Smooth muscle cell (in vitro differentiated cells): ENCODE results near the gene APOA4. TPM values are rescaled to one million over a fixed set of nuclear protein-coding genes. Genes with fewer than 3 reads are reported as not detected.

Source experiments
- DNase-seq: peaks from one replicate; lab custom pipeline; 2025; ENCODE audit not compliant: unreplicated experiment; lab: John Stamatoyannopoulos, UW
- H2AFZ ChIP-seq: fragments of 200-600 bp; sonication (generic); 2 replicates; pipeline ENCODE4 v1.6.0; 2016; ENCODE audit warnings: antibody characterized with exemption, low read depth, mild to moderate bottlenecking
- H3F3A ChIP-seq: fragments of 200-600 bp; sonication (generic); 2 replicates; pipeline ENCODE4 v1.6.0; 2017; ENCODE audit warnings: antibody characterized with exemption, low read depth
- H3K27ac ChIP-seq: fragments of 200-600 bp; sonication (generic); 2 replicates; pipeline ENCODE4 v1.5.1; 2016; ENCODE audit warnings: low read depth, mild to moderate bottlenecking
- H3K27me3 ChIP-seq: fragments of 200-600 bp; sonication (generic); 2 replicates; pipeline ENCODE4 v1.6.1; 2016; ENCODE audit warnings: low read depth, mild to moderate bottlenecking
- H3K36me3 ChIP-seq: fragments of 200-600 bp; sonication (generic); 2 replicates; pipeline ENCODE4 v1.5.1; 2016; ENCODE audit warnings: low read depth
- H3K4me1 ChIP-seq: fragments of 200-600 bp; sonication (generic); 2 replicates; pipeline ENCODE4 v1.5.1; 2016; ENCODE audit warnings: low read depth
- H3K4me2 ChIP-seq: fragments of 200-600 bp; sonication (generic); 2 replicates; pipeline ENCODE4 v1.6.0; 2016; ENCODE audit warnings: mild to moderate bottlenecking
- H3K4me3 ChIP-seq: fragments of 200-600 bp; sonication (generic); 2 replicates; pipeline ENCODE4 v1.5.1; 2016; ENCODE audit warnings: mild to moderate bottlenecking
- H3K79me2 ChIP-seq: fragments of 200-600 bp; sonication (generic); 2 replicates; pipeline ENCODE4 v1.6.0; 2016; ENCODE audit warnings: low read depth, mild to moderate bottlenecking
- H3K9ac ChIP-seq: fragments of 200-600 bp; sonication (generic); 2 replicates; pipeline ENCODE4 v1.6.0; 2016; ENCODE audit warnings: low read depth
- H3K9me3 ChIP-seq: fragments of 200-600 bp; sonication (generic); replicated peaks from 2 replicates; pipeline ENCODE4 v1.5.1; 2016; ENCODE audit warnings: low read depth
- H4K20me1 ChIP-seq: fragments of 200-600 bp; sonication (generic); 2 replicates; pipeline ENCODE4 v1.6.0; 2016; ENCODE audit warnings: low read depth
- WGBS: methylation state at CpG from one replicate; pipeline ENCODE4 v1.1.7; 2016; ENCODE audit warnings: low lambda C conversion rate; 5-methylcytosine and 5-hydroxymethylcytosine counted together
- polyA plus RNA-seq: library from polyadenylated mRNA; unstranded; fragments of >200 nt; fragmentation: Nextera tagmentation; extraction: Ambion mirVana; gene quantifications from 2 replicates; pipeline ENCODE4 v1.2.1, GENCODE V29; 2016
- total RNA-seq: library from RNA; depleted of rRNA; stranded (reverse); fragments of >200 nt; gene quantifications from 2 replicates; pipeline ENCODE4 v1.2.3, GENCODE V29; 2014
- TF ChIP-seq, protein P1 (sequence below): fragments of 200-600 bp; sonication (generic); IDR thresholded peaks from 2 replicates; pipeline ENCODE4 v1.5.1; 2017; ENCODE audit warnings: borderline replicate concordance, mild to moderate bottlenecking, antibody characterized with exemption; ENCODE audit not compliant: insufficient read depth, poor library complexity, severe bottlenecking

APOA4 gene
- total and polyA plus RNA-seq, 2 experiments from 2014 or later = 0.15 TPM; not detected in 1

- Histone ChIP-seq H3K4me2 (no peak overlapping the region), H3F3A (no peaks in the 10 kb centered on the region), H3K27ac (no peak overlapping the region), H3K9me3 (no peaks in the 10 kb centered on the region), H3K27me3 (no peaks in the 10 kb centered on the region), H3K9ac (no peak overlapping the region), H4K20me1 (no peaks in the 10 kb centered on the region), H3K4me3 (no peak overlapping the region), H3K4me1 (no peaks in the 10 kb centered on the region), H3K79me2 (no peaks in the 10 kb centered on the region), H2AFZ (no peak overlapping the region), H3K36me3 (no peaks in the 10 kb centered on the region)
- 90% methylated on average over 9 of the region's 9 CpGs for WGBS
- TF ChIP-seq, protein P1, sequence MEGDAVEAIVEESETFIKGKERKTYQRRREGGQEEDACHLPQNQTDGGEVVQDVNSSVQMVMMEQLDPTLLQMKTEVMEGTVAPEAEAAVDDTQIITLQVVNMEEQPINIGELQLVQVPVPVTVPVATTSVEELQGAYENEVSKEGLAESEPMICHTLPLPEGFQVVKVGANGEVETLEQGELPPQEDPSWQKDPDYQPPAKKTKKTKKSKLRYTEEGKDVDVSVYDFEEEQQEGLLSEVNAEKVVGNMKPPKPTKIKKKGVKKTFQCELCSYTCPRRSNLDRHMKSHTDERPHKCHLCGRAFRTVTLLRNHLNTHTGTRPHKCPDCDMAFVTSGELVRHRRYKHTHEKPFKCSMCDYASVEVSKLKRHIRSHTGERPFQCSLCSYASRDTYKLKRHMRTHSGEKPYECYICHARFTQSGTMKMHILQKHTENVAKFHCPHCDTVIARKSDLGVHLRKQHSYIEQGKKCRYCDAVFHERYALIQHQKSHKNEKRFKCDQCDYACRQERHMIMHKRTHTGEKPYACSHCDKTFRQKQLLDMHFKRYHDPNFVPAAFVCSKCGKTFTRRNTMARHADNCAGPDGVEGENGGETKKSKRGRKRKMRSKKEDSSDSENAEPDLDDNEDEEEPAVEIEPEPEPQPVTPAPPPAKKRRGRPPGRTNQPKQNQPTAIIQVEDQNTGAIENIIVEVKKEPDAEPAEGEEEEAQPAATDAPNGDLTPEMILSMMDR = no peak
- DNase-seq = no peak
Measured at GRCh38 chr11:116819049-116819448, 4.1 kb downstream of the APOA4 start.

GRCh38 chr11:116814502-116814901, 8.6 kb downstream of the APOA4 start:
- Histone ChIP-seq H4K20me1 (no peaks in the 10 kb centered on the region), H3K4me2 (no peak overlapping the region), H3K36me3 (no peaks in the 10 kb centered on the region), H3F3A (no peaks in the 10 kb centered on the region), H2AFZ (no peak overlapping the region), H3K27me3 (no peaks in the 10 kb centered on the region), H3K4me1 (no peaks in the 10 kb centered on the region), H3K4me3 (no peak overlapping the region), H3K9me3 (no peaks in the 10 kb centered on the region), H3K79me2 (no peaks in the 10 kb centered on the region), H3K27ac (no peak overlapping the region), H3K9ac (no peak overlapping the region)
- no peak for DNase-seq
- TF ChIP-seq, protein P1 = no peak
- 85% methylated on average over 6 of the region's 6 CpGs for WGBS

DNA sequence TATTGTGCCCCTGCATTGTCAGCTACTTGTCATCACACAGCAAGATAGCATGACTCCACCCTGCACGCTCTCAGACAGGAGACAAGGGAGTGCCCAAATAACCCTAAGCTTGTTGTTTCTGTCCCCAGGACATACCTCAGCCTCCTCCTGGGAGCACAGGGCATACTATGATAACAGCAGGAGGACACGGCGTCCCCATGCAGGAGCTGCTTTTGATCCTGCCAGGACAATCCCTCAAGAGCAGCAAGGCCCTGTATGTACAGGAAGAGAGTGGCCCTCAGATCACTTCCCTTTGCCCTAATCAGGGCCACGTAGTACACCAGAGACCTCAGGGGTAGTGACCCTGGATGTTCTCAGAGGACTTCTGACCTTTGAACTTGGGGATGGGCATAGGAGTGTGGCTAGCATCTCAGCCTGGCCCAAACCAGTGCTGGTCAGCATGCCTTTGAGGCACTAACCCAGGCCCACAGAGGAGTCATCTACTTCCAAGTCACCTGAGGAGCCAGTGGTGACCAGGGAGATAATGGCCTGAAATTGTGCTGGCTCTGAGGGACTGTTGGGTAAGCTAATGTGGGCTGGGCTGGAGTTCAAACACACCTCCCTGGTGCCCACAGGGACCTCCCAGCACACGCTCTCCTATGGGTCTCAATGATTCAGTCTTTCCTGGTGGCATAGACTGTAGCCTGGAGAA, 9.2 kb downstream of the APOA4 start:
- Histone ChIP-seq H2AFZ (no peak overlapping the region), H3K9ac (no peak overlapping the region), H3K36me3 (no peaks in the 10 kb centered on the region), H3K4me1 (no peaks in the 10 kb centered on the region), H3K79me2 (no peaks in the 10 kb centered on the region), H3K4me2 (no peak overlapping the region), H3F3A (no peaks in the 10 kb centered on the region), H3K4me3 (no peak overlapping the region), H4K20me1 (no peaks in the 10 kb centered on the region), H3K9me3 (no peaks in the 10 kb centered on the region), H3K27me3 (no peaks in the 10 kb centered on the region), H3K27ac (no peak overlapping the region)
- DNase-seq = no peak
- TF ChIP-seq, protein P1 = no peak
- 94% methylated on average over 5 of the region's 5 CpGs for WGBS

DNA sequence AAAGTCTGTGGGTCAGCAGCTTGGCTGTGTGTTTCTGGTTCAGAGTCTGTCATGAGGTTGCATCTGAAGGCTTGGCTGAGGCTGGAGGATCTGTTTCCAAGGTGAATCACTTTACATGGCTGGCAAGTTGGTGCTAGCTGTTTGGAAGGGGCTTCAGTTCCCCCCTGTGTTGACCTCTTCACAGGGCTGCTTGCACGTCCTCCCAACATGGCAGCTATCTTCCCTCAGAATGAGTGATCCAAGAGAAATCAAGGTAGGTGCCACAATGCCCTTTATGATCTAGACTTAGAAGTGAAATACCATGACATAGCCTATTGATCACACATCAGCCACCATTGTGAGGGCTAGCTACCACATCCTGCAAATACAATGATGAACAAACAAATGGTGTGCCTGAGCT, 9.9 kb downstream of the APOA4 start:
- TF ChIP-seq, protein P1 = no peak
- H3F3A ChIP-seq = no peaks in the 10 kb centered on the region
- no peaks in the 10 kb centered on the region for H3K36me3 ChIP-seq
- no peak overlapping the region for H3K4me3 ChIP-seq
- H3K27me3 ChIP-seq = no peaks in the 10 kb centered on the region
- no peak for DNase-seq
- no peak overlapping the region for H3K27ac ChIP-seq
- no peak overlapping the region for H3K4me2 ChIP-seq
- H4K20me1 ChIP-seq = no peaks in the 10 kb centered on the region
- H3K4me1 ChIP-seq = no peaks in the 10 kb centered on the region
- H3K9me3 ChIP-seq = no peaks in the 10 kb centered on the region
- no peak overlapping the region for H2AFZ ChIP-seq
- no peak overlapping the region for H3K9ac ChIP-seq
- WGBS = 93% methylated on average over 1 of the region's 1 CpG
- no peaks in the 10 kb centered on the region for H3K79me2 ChIP-seq
